Activated T-cell treated with anti-CD3 and anti-CD28 coated beads for 48 hours (primary cell): ENCODE data around the gene INO80.

Experiments
- DNase-seq: peaks from one replicate; pipeline ENCODE4 v3.0.0-alpha.2; 2020; ENCODE audit warnings: low read depth

INO80 gene

DNA sequence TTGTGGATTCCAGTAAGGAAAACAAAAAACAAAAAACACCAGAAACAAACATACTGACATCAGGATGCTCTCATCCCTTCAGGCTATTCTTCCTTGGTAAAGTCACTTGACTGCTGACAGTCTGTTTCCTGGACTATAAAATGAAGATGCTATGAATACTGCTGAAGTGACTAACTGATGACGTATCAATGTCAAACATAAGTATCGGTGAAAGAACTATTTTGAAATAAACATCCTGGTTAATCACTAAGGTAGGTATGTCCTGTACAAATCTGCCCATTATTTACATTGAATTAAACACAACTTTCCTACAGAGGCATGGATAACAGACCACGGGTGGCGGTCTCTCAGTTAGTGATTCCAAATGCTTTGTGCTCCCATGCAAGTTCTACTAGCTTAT lies 116.9 kb downstream of the INO80 start:
- DNase-seq = no peak

GRCh38 chr15:40995656-40996055 lies 120.4 kb downstream of the INO80 start:
- no peak for DNase-seq

GRCh38 chr15:40992825-40993224 lies 123.3 kb downstream of the INO80 start:
- DNase-seq = no peak

- DNase-seq = no peak
Observed at GRCh38 chr15:40992241-40992741, 123.8 kb downstream of the INO80 start.

- no peak for DNase-seq
Observed at GRCh38 chr15:40991355-40991754, 124.7 kb downstream of the INO80 start.

DNA sequence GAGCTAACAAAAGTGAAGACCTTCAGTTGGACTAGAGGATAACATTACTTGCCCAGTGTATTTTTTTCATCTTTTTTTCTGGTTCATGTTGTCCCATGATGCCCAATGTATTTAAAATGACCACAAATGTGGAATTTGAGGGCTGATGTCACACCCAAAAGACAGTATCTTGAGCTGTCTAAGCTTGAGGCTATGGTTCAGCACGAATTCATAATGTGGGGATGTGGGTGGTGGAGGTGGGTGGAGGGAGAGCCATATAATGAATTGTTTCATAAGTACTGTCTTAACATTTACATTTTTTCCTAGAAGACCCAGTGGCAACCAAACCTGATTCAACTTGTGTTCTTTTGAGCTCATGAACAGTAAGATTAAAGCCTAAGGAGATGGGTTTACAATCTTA lies 125.3 kb downstream of the INO80 start:
- no peak for DNase-seq

GRCh38 chr15:40990080-40990479 lies 126.0 kb downstream of the INO80 start:
- no peak for DNase-seq

DNA sequence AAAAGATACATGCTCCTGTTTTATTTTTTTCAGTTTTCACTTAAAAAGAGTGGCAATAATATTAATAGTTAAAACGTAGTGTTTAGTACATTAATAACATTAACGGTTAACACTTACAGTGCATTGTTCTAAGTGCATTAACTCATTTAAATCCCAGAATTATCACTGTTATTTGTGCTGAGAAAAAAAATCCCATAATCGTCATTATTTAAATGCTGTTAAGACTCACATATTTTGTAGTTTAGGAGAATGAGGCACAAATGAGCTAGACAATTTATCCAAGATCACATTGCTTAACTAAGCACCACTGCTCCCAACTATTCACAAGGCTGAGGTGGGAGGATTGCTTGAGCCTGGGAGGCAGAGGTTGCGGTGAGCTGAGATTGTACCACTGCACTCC lies 127.9 kb downstream of the INO80 start:
- no peak for DNase-seq

- DNase-seq = no peak
Observed at GRCh38 chr15:40986820-40987219, 129.3 kb downstream of the INO80 start.

DNA sequence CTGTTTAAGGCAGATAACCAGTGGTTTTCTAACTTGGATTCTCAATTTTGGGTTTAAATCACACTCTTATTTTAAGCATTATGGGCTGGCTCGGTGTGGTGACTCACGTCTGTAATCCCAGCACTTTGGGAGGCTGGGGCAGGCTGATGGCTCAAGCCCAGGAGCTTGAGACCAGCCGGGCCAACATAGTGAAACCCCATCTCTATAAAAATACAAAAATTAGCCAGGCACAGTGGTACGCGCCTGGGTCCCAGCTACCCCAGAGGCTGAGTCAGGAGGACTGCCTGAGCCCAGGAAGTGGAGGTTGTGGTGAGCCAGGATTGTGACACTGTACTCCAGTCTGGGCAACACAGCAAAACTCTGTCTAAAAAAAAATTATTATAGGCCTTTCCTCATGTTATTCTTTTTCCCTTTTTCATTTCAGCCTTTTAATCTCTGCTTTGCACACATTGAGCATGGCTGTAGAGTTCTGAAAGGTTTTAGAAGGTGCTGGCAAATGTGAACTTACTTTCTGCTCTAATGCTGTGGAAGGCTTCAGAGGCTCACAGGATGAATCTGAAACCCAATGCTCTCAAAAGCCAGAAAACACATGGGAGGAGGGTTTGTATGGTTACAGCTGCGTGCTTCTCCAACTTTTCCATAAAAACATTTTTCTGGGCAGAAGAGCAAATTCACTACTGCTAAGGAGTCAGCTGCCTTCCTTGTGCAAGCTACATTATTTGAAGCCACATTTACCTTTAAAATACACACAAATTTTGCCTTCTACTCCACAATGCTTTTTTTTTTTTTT lies 130.3 kb downstream of the INO80 start:
- no peak for DNase-seq

GRCh38 chr15:40984964-40985363 lies 131.1 kb downstream of the INO80 start:
- no peak for DNase-seq

DNA sequence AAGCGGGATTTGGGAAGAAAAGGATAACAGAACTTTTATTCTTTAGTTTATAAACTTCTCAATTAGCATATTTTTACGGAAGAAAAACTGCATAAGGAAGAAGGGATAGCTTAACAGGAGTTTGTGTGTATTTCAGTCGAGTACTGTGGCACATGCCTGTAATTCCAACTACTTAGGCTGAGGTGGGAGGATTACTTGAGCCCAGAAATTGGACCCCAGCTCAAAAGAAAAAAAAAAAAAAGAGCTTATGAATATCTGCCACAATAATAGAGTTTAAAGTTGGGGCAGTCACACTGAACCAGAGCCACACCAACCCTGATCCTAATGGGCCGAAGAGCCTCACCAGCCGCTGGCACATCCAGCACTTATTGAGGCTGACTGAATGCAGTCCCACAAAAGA lies 131.7 kb downstream of the INO80 start:
- DNase-seq = no peak

DNA sequence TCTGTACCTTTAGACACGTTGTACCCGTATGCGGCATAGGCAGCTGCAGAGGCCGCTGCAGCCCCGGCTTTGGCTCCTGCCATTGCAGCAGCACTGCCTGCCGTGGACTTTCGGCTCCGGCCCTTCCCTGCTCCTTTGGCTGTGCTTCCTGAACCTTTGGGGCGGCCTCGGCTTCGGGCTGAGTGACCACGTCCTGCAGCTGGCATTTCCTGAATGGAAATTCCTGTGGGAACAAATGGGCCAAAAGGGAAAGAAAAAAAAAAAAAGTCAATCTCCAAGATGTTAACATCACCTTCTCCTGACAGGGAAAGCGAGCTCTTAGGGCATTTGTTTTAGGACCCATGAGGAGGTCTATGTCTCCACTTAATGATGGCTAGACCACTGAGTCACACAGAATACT lies 133.2 kb downstream of the INO80 start:
- no peak for DNase-seq

GRCh38 chr15:40981186-40981585 lies 134.9 kb downstream of the INO80 start:
- no peak for DNase-seq

DNA sequence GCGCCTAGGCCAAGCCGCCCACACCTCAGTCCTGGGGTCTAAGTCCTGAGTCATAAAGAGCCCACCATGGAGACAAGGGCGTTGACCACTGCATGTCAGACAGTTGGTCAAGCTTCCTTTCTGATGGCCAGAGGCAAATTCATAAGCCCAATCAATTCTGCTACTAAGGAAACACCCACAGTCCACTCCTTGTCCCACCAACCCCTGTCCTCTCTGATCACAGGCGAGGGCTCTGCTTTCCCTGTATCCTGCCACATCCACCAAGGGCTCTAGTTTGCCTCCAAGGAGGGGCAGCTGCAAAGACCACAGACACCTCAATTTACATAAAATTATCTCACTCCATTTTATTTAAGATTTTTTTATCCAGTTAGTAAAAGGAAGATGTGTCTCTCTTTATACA lies 137.5 kb downstream of the INO80 start:
- DNase-seq = no peak

DNA sequence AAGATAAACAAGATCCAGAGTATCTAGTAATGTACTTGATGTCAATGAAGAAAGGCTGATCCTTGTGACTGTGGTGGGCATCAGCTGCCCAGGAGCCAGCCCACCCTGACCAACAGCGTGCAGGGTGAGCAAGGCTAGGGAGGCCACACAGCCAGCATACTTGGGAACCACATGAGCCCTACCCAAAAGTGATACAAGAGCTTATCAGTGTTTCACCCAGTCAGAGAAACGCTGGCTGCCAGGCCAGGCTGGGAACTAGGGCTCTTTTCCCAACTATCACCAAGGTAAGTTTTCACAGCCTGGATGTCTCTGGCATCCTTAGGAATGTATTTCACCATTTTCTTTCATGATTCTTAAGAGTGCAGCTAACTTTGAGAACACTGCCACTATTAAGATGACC lies 137.9 kb downstream of the INO80 start:
- no peak for DNase-seq

- no peak for DNase-seq
Observed at GRCh38 chr15:40976819-40977218, 139.3 kb downstream of the INO80 start.

DNA sequence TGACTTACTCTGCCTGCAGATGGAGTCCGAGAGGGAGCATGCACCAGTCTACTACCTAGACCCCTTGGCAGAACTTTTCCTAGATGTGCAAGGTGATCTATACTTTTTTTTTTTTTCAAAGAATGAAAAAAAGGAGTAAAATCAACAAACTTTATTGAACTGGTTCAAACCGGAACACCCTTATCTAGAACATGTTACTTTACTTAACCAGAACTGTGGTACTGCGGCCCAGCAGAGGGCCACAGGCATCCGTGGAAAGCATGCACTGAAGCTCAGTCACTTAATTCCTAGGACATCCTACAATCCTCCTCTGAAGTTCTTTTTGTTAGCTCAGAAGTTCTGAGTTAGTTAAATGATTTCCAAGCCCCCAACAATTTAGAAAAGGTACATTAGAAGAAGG lies 141.2 kb downstream of the INO80 start:
- no peak for DNase-seq

DNA sequence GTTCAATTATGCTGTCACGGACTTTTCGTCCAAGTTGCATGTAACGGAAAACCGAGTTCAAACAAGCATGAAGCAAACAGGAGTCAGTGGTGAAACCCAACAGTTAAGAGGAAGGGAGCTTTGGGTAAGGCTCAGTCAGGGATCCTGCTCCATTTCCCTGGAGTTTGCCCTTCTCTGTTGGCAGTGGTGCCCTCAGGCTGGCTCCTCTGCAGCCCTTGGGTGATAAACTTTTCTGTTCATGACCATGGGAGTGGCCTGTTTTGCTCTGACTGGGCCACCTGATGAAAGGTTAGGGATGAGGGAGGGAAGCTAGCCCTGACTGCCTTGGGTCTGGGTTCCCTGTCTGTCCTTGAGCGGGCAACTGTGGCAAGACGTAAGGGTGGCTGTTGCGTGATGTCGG lies 146.7 kb downstream of the INO80 start:
- DNase-seq = no peak

DNA sequence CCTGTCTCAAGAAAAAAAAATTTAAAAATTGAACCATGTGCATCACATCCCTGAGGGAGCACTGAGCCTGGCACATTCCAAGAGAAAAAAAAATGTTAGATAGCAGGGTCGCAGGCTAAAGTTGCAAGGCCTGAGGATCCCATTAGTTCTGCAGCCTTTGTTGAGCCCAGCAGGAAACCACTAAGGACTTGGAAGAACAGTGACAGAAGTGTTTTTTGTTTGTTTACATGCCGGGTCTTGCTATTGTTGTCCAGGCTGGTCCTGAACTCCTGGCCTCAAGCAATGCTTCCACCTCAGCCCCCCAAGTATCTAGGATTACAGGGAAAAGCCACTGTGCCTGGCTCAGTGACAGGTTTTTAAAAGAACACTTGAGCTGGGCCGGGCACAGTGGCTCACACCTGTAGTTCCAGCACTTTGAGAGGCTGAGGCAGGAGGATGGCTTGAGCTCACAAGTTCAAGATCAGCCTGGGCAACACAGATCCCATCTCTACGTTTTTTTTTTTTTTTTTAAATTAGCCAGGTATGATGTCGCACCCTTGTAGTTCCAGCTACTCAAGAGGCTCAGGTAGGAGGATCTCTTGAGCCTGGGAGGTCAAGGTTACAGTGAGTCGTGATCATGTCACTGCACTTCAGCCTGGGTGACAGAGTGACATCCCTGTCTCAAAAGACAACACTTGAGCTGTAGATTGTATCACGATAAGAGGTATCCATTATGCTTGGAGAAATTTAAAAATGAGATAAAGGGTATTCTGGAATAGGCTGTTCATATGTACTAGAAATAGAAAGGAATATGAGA lies 147.6 kb downstream of the INO80 start:
- DNase-seq = no peak

DNA sequence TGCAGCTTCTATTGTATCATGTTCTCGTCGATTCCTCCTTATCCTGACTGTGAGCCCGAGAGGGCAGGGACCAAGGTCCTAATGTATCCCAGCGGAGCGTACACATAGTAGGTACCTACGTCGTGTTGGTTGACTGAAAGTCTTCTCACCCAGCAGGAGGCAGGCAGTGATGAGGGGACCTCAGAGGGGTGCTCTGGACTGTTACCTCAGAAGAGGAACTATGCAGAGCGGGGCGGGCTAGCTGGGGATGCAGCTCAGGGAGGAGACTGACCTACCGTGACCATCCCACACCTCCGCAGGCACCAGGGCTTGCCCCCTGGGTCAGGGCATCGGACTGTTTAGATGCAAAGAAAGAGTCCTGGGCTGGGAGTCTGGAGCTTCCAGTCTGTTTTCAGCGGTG lies 151.4 kb downstream of the INO80 start:
- DNase-seq = no peak

GRCh38 chr15:40964006-40964405 lies 152.1 kb downstream of the INO80 start:
- DNase-seq = no peak

DNA sequence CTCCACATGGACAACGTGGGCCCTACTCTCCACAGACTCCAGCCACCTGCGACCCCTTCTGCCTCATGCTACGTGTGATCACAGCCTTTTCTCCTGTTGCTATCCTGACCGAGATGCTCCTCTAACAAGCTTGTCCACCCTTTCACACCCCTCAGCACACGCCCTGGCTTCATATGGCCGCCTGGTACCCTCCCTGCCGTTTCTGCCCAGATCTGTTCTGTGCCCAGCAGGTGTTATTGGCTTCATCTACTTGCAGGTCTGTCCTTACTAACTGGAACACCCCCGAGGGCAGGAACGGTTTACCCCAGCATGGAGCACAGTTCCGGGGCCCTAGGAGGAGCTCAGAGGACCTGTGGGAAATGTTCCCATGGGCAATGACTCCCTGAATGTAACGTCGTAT lies 152.9 kb downstream of the INO80 start:
- no peak for DNase-seq
